K562 (cell line): ENCODE measurements around the gene PRTFDC1. TPM values are rescaled to one million over a fixed set of nuclear protein-coding genes. Genes with fewer than 3 reads are reported as not detected.

Experiments used
- ADNP ChIP-seq: fragments of 200-800 bp; sonication (Bioruptor generic); IDR thresholded peaks from 2 replicates; pipeline ENCODE4 v1.6.1; 2016; ENCODE audit warnings: missing genetic modification characterization, missing compliant biosample characterization
- ARID1B ChIP-seq: fragments of 450-650 bp; IDR thresholded peaks from 2 replicates; pipeline ENCODE4 v1.6.1; 2016; ENCODE audit warnings: antibody characterized with exemption, mild to moderate bottlenecking, inconsistent platforms
- CBX3 ChIP-seq, 2 experiments: IDR thresholded peaks; 1 replicate in 1 of 2; 2 replicates in 1 of 2; pipeline ENCODE4 v1.6.1; 2012; ENCODE audit warnings: inconsistent platforms in 2 of 2, low read length in 2 of 2, borderline replicate concordance in 1 of 2, control low read depth in 1 of 2
- CBX5 ChIP-seq: IDR thresholded peaks from 2 replicates; pipeline ENCODE4 v1.6.1; 2014; ENCODE audit warnings: low read depth, borderline replicate concordance
- CEBPB ChIP-seq: fragments of 450-650 bp; IDR thresholded peaks from 2 replicates; pipeline ENCODE4 v1.6.1; 2016; ENCODE audit warnings: missing genetic modification characterization, missing compliant biosample characterization
- DACH1 ChIP-seq: fragments of 450-650 bp; IDR thresholded peaks from 2 replicates; pipeline ENCODE4 v1.6.1; 2018; ENCODE audit not compliant: partially characterized antibody
- FOS ChIP-seq: IDR thresholded peaks from 3 replicates; pipeline ENCODE4 v1.6.1; 2011; ENCODE audit not compliant: insufficient read length; ENCODE audit errors: extremely low read depth
- FOXA1 ChIP-seq: fragments of 450-650 bp; IDR thresholded peaks from 2 replicates; pipeline ENCODE4 v1.6.1; 2016; ENCODE audit warnings: mild to moderate bottlenecking, borderline replicate concordance
- GATAD2B ChIP-seq: fragments of 450-650 bp; IDR thresholded peaks from 2 replicates; pipeline ENCODE4 v1.6.1; 2017; ENCODE audit warnings: mild to moderate bottlenecking, borderline replicate concordance
- GTF2E2 ChIP-seq: fragments of 200-800 bp; sonication (Bioruptor generic); IDR thresholded peaks from 2 replicates; pipeline ENCODE4 v1.6.1; 2016; ENCODE audit warnings: missing genetic modification characterization, missing compliant biosample characterization
- ILK ChIP-seq: fragments of 450-650 bp; IDR thresholded peaks from 2 replicates; pipeline ENCODE4 v1.6.1; 2016; ENCODE audit warnings: missing genetic modification characterization, low read depth, mild to moderate bottlenecking, missing compliant biosample characterization, moderate library complexity, borderline replicate concordance
- MAFG ChIP-seq: fragments of 450-650 bp; conservative IDR thresholded peaks from 2 replicates; pipeline ENCODE4 v1.6.1; 2016; ENCODE audit warnings: missing genetic modification characterization, missing compliant biosample characterization
- MEIS2 ChIP-seq: fragments of 450-650 bp; IDR thresholded peaks from 2 replicates; pipeline ENCODE4 v1.6.1; 2014; ENCODE audit warnings: mild to moderate bottlenecking; ENCODE audit not compliant: partially characterized antibody
- PATZ1 ChIP-seq: fragments of 250-450 bp; sonication (Bioruptor Pico); IDR thresholded peaks from 2 replicates; pipeline ENCODE4 v1.5.0; 2020; ENCODE audit warnings: mild to moderate bottlenecking, borderline replicate concordance
- PCBP1 ChIP-seq: fragments of 200-400 bp; formaldehyde crosslinking; IDR thresholded peaks from 2 replicates; pipeline ENCODE4 v1.6.1; 2018; ENCODE audit warnings: mild to moderate bottlenecking, low read depth, low read length; ENCODE audit not compliant: poor library complexity, severe bottlenecking
- PTRF ChIP-seq: fragments of 450-650 bp; IDR thresholded peaks from 2 replicates; pipeline ENCODE4 v1.6.1; 2016; ENCODE audit warnings: mild to moderate bottlenecking, missing genetic modification characterization, missing compliant biosample characterization
- PURB ChIP-seq: sonication (generic); formaldehyde crosslinking; IDR thresholded peaks from 2 replicates; pipeline ENCODE4 v1.9.0; 2021; ENCODE audit warnings: low read depth, mild to moderate bottlenecking, missing genetic modification reagents
- RBM25 ChIP-seq: fragments of 200-400 bp; formaldehyde crosslinking; IDR thresholded peaks from 2 replicates; pipeline ENCODE4 v1.6.1; 2018; ENCODE audit warnings: low read length, low read depth, moderate library complexity; ENCODE audit not compliant: severe bottlenecking
- RFX5 ChIP-seq: IDR thresholded peaks from 2 replicates; pipeline ENCODE4 v1.6.1; 2011; ENCODE audit warnings: low read depth, mild to moderate bottlenecking, improper control_type of control experiment, low read length
- SMAD2 ChIP-seq: fragments of 150-350 bp; IDR thresholded peaks from 2 replicates; pipeline ENCODE4 v1.6.1; 2014; ENCODE audit warnings: low read depth, mild to moderate bottlenecking, low read length
- TCF7 ChIP-seq: sonication (generic); IDR thresholded peaks from 2 replicates; pipeline ENCODE4 v1.6.1; 2016; ENCODE audit warnings: antibody characterized with exemption, borderline replicate concordance
- TFAM ChIP-seq: fragments of 250-450 bp; sonication (Bioruptor Pico); conservative IDR thresholded peaks from 2 replicates; pipeline ENCODE4 v1.5.0; 2021; ENCODE audit warnings: mild to moderate bottlenecking, moderate library complexity
- U2AF2 ChIP-seq: fragments of 200-400 bp; formaldehyde crosslinking; optimal IDR thresholded peaks from 2 replicates; pipeline ENCODE3; 2017; ENCODE audit warnings: low read depth, mild to moderate bottlenecking, low read length
- ZBTB1 ChIP-seq: sonication (generic); formaldehyde crosslinking; IDR thresholded peaks from 2 replicates; pipeline ENCODE4 v1.8.1; 2023; ENCODE audit warnings: missing genetic modification reagents, low read depth, mild to moderate bottlenecking, borderline replicate concordance
- ZBTB33 ChIP-seq: sonication (generic); formaldehyde crosslinking; IDR thresholded peaks from 2 replicates; pipeline ENCODE4 v1.8.1; 2023; ENCODE audit warnings: mild to moderate bottlenecking, missing genetic modification reagents
- ZNF174 ChIP-seq: fragments of 250-450 bp; sonication (Bioruptor Pico); IDR thresholded peaks from 2 replicates; pipeline ENCODE4 v1.4.0; 2020; ENCODE audit warnings: mild to moderate bottlenecking
- ZNF764 ChIP-seq: fragments of 250-450 bp; sonication (Bioruptor Pico); IDR thresholded peaks from 2 replicates; pipeline ENCODE4 v1.4.0; 2020; ENCODE audit warnings: low read depth, mild to moderate bottlenecking, moderate library complexity
- ZNF780A ChIP-seq: fragments of 250-450 bp; sonication (Bioruptor Pico); IDR thresholded peaks from 2 replicates; pipeline ENCODE4 v1.5.0; 2021; ENCODE audit warnings: mild to moderate bottlenecking
- ZSCAN32 ChIP-seq: fragments of 450-650 bp; formaldehyde crosslinking; IDR thresholded peaks from 2 replicates; pipeline ENCODE4 v1.4.0; 2020; ENCODE audit warnings: mild to moderate bottlenecking, moderate library complexity
- polyA plus RNA-seq, 8 experiments: library from polyadenylated mRNA; depleted of rRNA in 4 of 8; stranded (reverse) in 5 of 8; unstranded in 3 of 8; fragments of >200 nt; fragmentation: Nextera tagmentation in 2 of 8; fragmentation: Illumina TruSeq in 1 of 8; extraction: Ambion mirVana in 2 of 8; extraction: Trizol in 1 of 8; gene quantifications; 2 replicates each; pipeline versions ENCODE4 v1.2.1 to v1.2.3, GENCODE V29; 2011 to 2014; ENCODE audit warnings: inconsistent platforms in 1 of 8, missing spikeins in 1 of 8
- total RNA-seq, 7 experiments: library from RNA; depleted of rRNA in 6 of 7; stranded (reverse); fragments of >200 nt in 6 of 7; fragmentation: Illumina TruSeq in 2 of 7; extraction: Trizol in 2 of 7; gene quantifications; 2 replicates each; pipeline versions ENCODE4 v1.2.1 to v1.2.3, GENCODE V29; 2011 to 2021; ENCODE audit warnings: low replicate concordance in 1 of 7

Gene PRTFDC1
- total and polyA plus RNA-seq, 9 of the 15 experiments (the other 6 are each of a cell fraction or from before 2014, with no cell fraction given): 7.0 to 27.6 (median 10.0) TPM

- TF ChIP-seq PTRF (no peak), ADNP (no peak), GTF2E2 (tag) (no peak; the same call in 1 of the 2 replicates), MEIS2 (peak; percentile 19), MAFG (tag) (peak; percentile 99), U2AF2 (no peak), FOS (no peak), RFX5 (no peak), PURB (CRISPR knock-in tag) (no peak), RBM25 (no peak), ARID1B (peak; percentile 49; the same call in 1 of the 2 replicates), CBX5 (no peak), GATAD2B (0 out of 2 replicates have a peak, but pooled peaks have one; percentile 45), FOXA1 (no peak), PATZ1 (CRISPR knock-in tag) (no peak), ZNF764 (CRISPR knock-in tag) (no peak), CBX3 (IDR thresholded peaks at IDR 0.05; ENCODE audit: borderline replicate concordance in 1 of 2, low read length in 2 of 2) (no peak), TFAM (CRISPR knock-in tag) (no peak), ZNF780A (CRISPR knock-in tag) (no peak), ZNF174 (CRISPR knock-in tag) (no peak), ZBTB1 (CRISPR knock-in tag) (no peak), DACH1 (peak; percentile 35), PCBP1 (no peak), SMAD2 (no peak), ZSCAN32 (CRISPR knock-in tag) (no peak), ZBTB33 (no peak), CEBPB (tag) (peak; percentile 99), TCF7 (no peak), ILK (tag) (no peak)
These were observed 79.1 kb downstream of the PRTFDC1 start (continued) for GRCh38 chr10:24873281-24873683.
